ENCODE measurements around the gene P4HA3. TPM values are rescaled to one million over a fixed set of nuclear protein-coding genes. Genes with fewer than 3 reads are reported as not detected.

Gene P4HA3
- total RNA-seq, 1 donor from 2014 or later, result 0.26 TPM

- Histone ChIP-seq H3K36me3 (ENCODE audit: control insufficient read depth, insufficient read depth, low read length) (peaks cover 6% of the 10 kb centered on the region), H3K4me3 (ENCODE audit: low read depth, low read length) (no peak overlapping the region), H3K27me3 (ENCODE audit: control insufficient read depth, insufficient read depth, low read length) (peaks cover 6% of the 10 kb centered on the region)
- FAIRE-seq (no peak), DNase-seq (ENCODE audit: low read depth) (peak; percentile 37)
- TF ChIP-seq CTCF (IDR thresholded peaks at IDR 0.05; ENCODE audit: insufficient read depth, low read length, severe bottlenecking), result no peak
Observed at GRCh38 chr11:74257959-74258553, 53.4 kb downstream of the P4HA3 start.

GRCh38 chr11:74256378-74257133, 54.9 kb downstream of the P4HA3 start:
- no peak for DNase-seq (ENCODE audit: low read depth)
- Histone ChIP-seq H3K36me3 (ENCODE audit: control insufficient read depth, insufficient read depth, low read length) (peaks cover 6% of the 10 kb centered on the region), H3K4me3 (ENCODE audit: low read depth, low read length) (no peak overlapping the region), H3K27me3 (ENCODE audit: control insufficient read depth, insufficient read depth, low read length) (no peaks in the 10 kb centered on the region)
- no peak for FAIRE-seq
- TF ChIP-seq CTCF (IDR thresholded peaks at IDR 0.05; ENCODE audit: insufficient read depth, low read length, severe bottlenecking), result no peak

- peak; percentile 56 for DNase-seq (ENCODE audit: low read depth)
- H3K27me3 ChIP-seq (ENCODE audit: control insufficient read depth, insufficient read depth, low read length), result no peaks in the 10 kb centered on the region
- no peak overlapping the region for H3K4me3 ChIP-seq (ENCODE audit: low read depth, low read length)
- no peak for FAIRE-seq
- peaks cover 9% of the 10 kb centered on the region for H3K36me3 ChIP-seq (ENCODE audit: control insufficient read depth, insufficient read depth, low read length)
- TF ChIP-seq CTCF (IDR thresholded peaks at IDR 0.05; ENCODE audit: insufficient read depth, low read length, severe bottlenecking), result peak; percentile 81
Observed at GRCh38 chr11:74255741-74256375, 55.6 kb downstream of the P4HA3 start.

- peaks cover 15% of the 10 kb centered on the region for H3K36me3 ChIP-seq (ENCODE audit: control insufficient read depth, insufficient read depth, low read length)
- FAIRE-seq (no peak), DNase-seq (ENCODE audit: low read depth) (no peak)
- no peaks in the 10 kb centered on the region for H3K27me3 ChIP-seq (ENCODE audit: control insufficient read depth, insufficient read depth, low read length)
- no peak for TF ChIP-seq CTCF (IDR thresholded peaks at IDR 0.05; ENCODE audit: insufficient read depth, low read length, severe bottlenecking)
- H3K4me3 ChIP-seq (ENCODE audit: low read depth, low read length), result no peak overlapping the region
Observed at GRCh38 chr11:74253361-74253760, 58.1 kb downstream of the P4HA3 start.

- no peak overlapping the region for H3K4me3 ChIP-seq (ENCODE audit: low read depth, low read length)
- DNase-seq (ENCODE audit: low read depth) (no peak), FAIRE-seq (no peak)
- H3K27me3 ChIP-seq (ENCODE audit: control insufficient read depth, insufficient read depth, low read length), result no peaks in the 10 kb centered on the region
- TF ChIP-seq CTCF (IDR thresholded peaks at IDR 0.05; ENCODE audit: insufficient read depth, low read length, severe bottlenecking), result no peak
- H3K36me3 ChIP-seq (ENCODE audit: control insufficient read depth, insufficient read depth, low read length), result peaks cover 22% of the 10 kb centered on the region
Observed at GRCh38 chr11:74249496-74249895, 61.9 kb downstream of the P4HA3 start.
